KMS-11 (cell line): Measurements from ENCODE around the gene AK9.
"Not testable (repeated sequence)": the region's sequence is repeated elsewhere in the genome, so short reads cannot be mapped to it uniquely, and the experiment has no call there.

ENCODE experiments used
- H2AFZ ChIP-seq: fragments of 200-600 bp; sonication (generic); 2 replicates; pipeline ENCODE4 v1.6.1; 2016; ENCODE audit warnings: antibody characterized with exemption, mixed run types, low read depth
- H3K27ac ChIP-seq: fragments of 200-600 bp; sonication (generic); 2 replicates; pipeline ENCODE4 v1.6.1; 2016; ENCODE audit warnings: mild to moderate bottlenecking, mixed run types
- H3K27me3 ChIP-seq: fragments of 200-600 bp; sonication (generic); 2 replicates; pipeline ENCODE4 v1.6.1; 2017; ENCODE audit warnings: mild to moderate bottlenecking, low read depth, mixed run types, moderate library complexity; ENCODE audit not compliant: insufficient read depth
- H3K36me3 ChIP-seq: fragments of 200-600 bp; sonication (generic); 2 replicates; pipeline ENCODE4 v1.6.1; 2017; ENCODE audit warnings: mild to moderate bottlenecking, mixed run types; ENCODE audit not compliant: insufficient read depth
- H3K4me1 ChIP-seq: fragments of 200-600 bp; sonication (generic); 2 replicates; pipeline ENCODE4 v1.6.1; 2016; ENCODE audit warnings: mild to moderate bottlenecking, low read depth, mixed run types; ENCODE audit not compliant: poor library complexity, severe bottlenecking
- H3K4me2 ChIP-seq: fragments of 200-600 bp; sonication (generic); 2 replicates; pipeline ENCODE4 v1.7.0; 2016; ENCODE audit warnings: mild to moderate bottlenecking, mixed run types
- H3K4me3 ChIP-seq: fragments of 200-600 bp; sonication (generic); IDR thresholded peaks from 2 replicates; pipeline ENCODE4 v1.6.1; 2017; ENCODE audit warnings: low read depth, low read length, mixed read lengths; ENCODE audit not compliant: insufficient read depth
- H3K79me2 ChIP-seq: fragments of 200-600 bp; sonication (generic); 2 replicates; pipeline ENCODE4 v1.6.1; 2016; ENCODE audit warnings: low read depth, mixed run types; ENCODE audit not compliant: insufficient read depth
- H3K9ac ChIP-seq: fragments of 200-600 bp; sonication (generic); 2 replicates; pipeline ENCODE4 v1.6.1; 2016; ENCODE audit warnings: mild to moderate bottlenecking, mixed run types
- H4K20me1 ChIP-seq: fragments of 200-600 bp; sonication (generic); 2 replicates; pipeline ENCODE4 v1.6.1; 2016; ENCODE audit warnings: mild to moderate bottlenecking, mixed run types; ENCODE audit not compliant: insufficient read depth
- CTCF ChIP-seq: fragments of 200-600 bp; sonication (generic); conservative IDR thresholded peaks from 2 replicates; pipeline ENCODE4 v1.6.1; 2017; ENCODE audit warnings: low read depth, mild to moderate bottlenecking, antibody characterized with exemption, low read length, moderate library complexity, mixed read lengths

AK9 gene

GRCh38 chr6:109693111-109693510 is 2.1 kb upstream of the AK9 start:
- H3K4me2 ChIP-seq, result no peak overlapping the region
- H3K36me3 ChIP-seq, result no peaks in the 10 kb centered on the region
- no peak overlapping the region for H3K4me3 ChIP-seq
- peaks cover 14% of the 10 kb centered on the region for H3K4me1 ChIP-seq
- no peaks in the 10 kb centered on the region for H3K27me3 ChIP-seq
- TF ChIP-seq CTCF, result no peak
- H3K9ac ChIP-seq, result no peak overlapping the region
- H3K79me2 ChIP-seq, result no peaks in the 10 kb centered on the region
- no peak overlapping the region for H2AFZ ChIP-seq
- no peak overlapping the region for H3K27ac ChIP-seq
- no peaks in the 10 kb centered on the region for H4K20me1 ChIP-seq

DNA sequence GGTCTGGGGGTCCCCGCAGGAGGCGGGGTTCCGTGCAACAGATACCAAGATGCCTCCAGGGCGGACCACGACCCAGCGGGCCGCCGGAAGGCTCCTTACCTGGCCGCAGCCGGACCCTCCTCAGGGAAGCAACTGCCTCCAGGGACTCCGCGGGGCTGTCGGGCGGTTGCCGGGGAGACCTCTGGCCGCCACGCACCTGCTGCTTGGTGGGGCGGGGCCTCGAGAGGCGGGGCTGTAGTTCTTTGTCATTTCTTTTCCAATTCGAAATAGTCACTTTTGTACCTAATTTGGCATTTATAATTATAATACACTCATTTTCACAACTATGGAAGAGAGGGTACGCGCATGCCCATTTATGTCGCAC is 647 bp downstream of the AK9 start:
- Histone ChIP-seq H3K9ac (peak overlapping the region; percentile 68), H4K20me1 (no peaks in the 10 kb centered on the region), H3K4me1 (peaks cover 14% of the 10 kb centered on the region), H3K27ac (peak overlapping the region; percentile 54), H3K4me3 (no peak overlapping the region), H3K27me3 (no peaks in the 10 kb centered on the region), H3K36me3 (no peaks in the 10 kb centered on the region), H3K79me2 (no peaks in the 10 kb centered on the region), H2AFZ (peak overlapping the region; percentile 93), H3K4me2 (peak overlapping the region; percentile 54)
- TF ChIP-seq CTCF, result no peak

DNA sequence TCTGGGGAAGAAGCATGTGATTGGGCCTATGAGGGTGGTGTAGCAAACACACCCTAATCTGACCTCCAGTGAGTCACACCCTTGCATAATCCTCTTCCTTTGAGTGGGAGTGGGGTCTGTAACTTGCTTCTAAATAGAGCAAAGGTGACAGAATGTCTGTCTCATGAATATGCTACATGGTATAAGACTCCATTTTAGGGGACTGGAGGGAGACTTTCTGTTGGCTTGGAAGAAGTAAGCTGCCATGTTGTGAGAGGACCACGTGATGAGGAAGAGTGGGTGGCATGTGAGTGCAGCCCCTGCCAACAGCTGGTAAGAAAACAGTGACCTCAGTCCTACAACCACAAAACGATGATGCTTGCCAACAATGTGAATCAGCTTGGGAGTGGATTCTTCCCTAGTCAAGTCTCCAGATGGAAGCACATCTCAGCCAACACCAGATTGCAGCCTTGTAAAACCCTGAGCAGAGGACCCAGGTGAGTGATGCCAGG is 3.7 kb downstream of the AK9 start:
- Histone ChIP-seq H2AFZ (no peak overlapping the region), H3K27ac (no peak overlapping the region), H3K4me2 (no peak overlapping the region)

DNA sequence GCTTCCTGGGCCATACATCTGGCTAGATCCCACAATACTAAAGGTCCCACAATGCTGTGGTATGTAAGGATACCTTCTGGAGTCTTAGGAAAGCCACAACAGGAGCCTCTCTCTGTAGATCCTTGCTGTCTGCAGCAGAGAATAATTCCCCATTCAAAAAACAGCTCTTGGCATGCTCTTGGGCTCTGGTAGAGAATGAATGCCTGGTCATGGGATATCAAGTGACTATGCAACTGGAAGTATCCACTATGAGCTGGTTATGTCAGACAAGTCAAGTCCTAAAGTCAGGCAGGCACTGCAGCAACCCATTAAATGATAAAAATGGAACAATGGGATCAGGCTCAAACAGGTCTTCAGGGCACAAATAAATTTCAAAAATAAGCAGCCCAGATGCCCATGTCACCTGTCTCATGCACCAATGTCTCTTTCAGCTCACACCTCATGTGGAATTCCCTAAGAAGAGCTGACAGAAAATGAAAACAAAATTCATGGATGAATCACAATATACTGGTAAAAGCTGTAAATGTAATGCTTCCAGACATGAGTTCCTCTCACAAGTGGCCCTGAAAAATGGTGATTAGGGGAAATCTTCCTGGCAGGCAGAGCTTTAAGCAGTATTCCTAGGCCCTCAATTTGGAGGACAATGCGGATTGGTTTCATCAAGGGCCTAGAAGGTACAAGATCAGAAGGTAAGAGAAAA is 4.3 kb downstream of the AK9 start:
- Histone ChIP-seq H2AFZ (no peak overlapping the region), H3K4me1 (peaks cover 9% of the 10 kb centered on the region)

More for the DNA sequence above, 3.7 kb downstream of the AK9 start:
- no peaks in the 10 kb centered on the region for H4K20me1 ChIP-seq
- no peaks in the 10 kb centered on the region for H3K27me3 ChIP-seq
- no peak overlapping the region for H3K4me3 ChIP-seq
- no peak overlapping the region for H3K9ac ChIP-seq
- H3K36me3 ChIP-seq, result no peaks in the 10 kb centered on the region
- H3K4me1 ChIP-seq, result peaks cover 14% of the 10 kb centered on the region
- no peaks in the 10 kb centered on the region for H3K79me2 ChIP-seq
- no peak for TF ChIP-seq CTCF

GRCh38 chr6:109678661-109679505 is 12.1 kb downstream of the AK9 start:
- H3K36me3 ChIP-seq, H3K27me3 ChIP-seq, H3K9ac ChIP-seq, H4K20me1 ChIP-seq, H3K4me3 ChIP-seq, H3K4me1 ChIP-seq, H3K4me2 ChIP-seq, H2AFZ ChIP-seq, H3K27ac ChIP-seq, H3K79me2 ChIP-seq: not testable (repeated sequence)

More for the DNA sequence above, 4.3 kb downstream of the AK9 start:
- no peak overlapping the region for H3K27ac ChIP-seq
- no peak overlapping the region for H3K4me3 ChIP-seq
- H4K20me1 ChIP-seq, result no peaks in the 10 kb centered on the region
- H3K79me2 ChIP-seq, result no peaks in the 10 kb centered on the region
- no peak for TF ChIP-seq CTCF
- no peaks in the 10 kb centered on the region for H3K36me3 ChIP-seq
- H3K9ac ChIP-seq, result no peak overlapping the region
- no peaks in the 10 kb centered on the region for H3K27me3 ChIP-seq
- H3K4me2 ChIP-seq, result no peak overlapping the region
